SK-N-SH treated with all-trans-retinoic acid at 6 μM for 48 hours (cell line): Measurements from ENCODE around the gene R3HDM1.
A peak's percentile ranks its signal among the peaks of the same experiment; 100 is the strongest.
"Not testable (repeated sequence)": the region's sequence is repeated elsewhere in the genome, so short reads cannot be mapped to it uniquely, and the experiment has no call there.

Source experiments
- ATAC-seq: fragments of 200-7000 bp; cut with Tn5 transposase; 3 replicates; pipeline ENCODE4 v1.9.1; 2020; ENCODE audit warnings: mild to moderate bottlenecking, moderate library complexity
- ARNTL ChIP-seq: fragments of 450-650 bp; formaldehyde crosslinking; IDR thresholded peaks from 2 replicates; pipeline ENCODE4 v1.5.0; 2020; ENCODE audit warnings: low read depth, mild to moderate bottlenecking, moderate library complexity, borderline replicate concordance
- BACH2 ChIP-seq: fragments of 250-450 bp; sonication (Bioruptor Pico); IDR thresholded peaks from 2 replicates; pipeline ENCODE4 v1.9.0; 2021; ENCODE audit warnings: mild to moderate bottlenecking, borderline replicate concordance
- CSDC2 ChIP-seq: fragments of 250-450 bp; sonication (Bioruptor Pico); IDR thresholded peaks from 2 replicates; pipeline ENCODE4 v1.5.0; 2020; ENCODE audit warnings: mild to moderate bottlenecking, moderate library complexity
- ESRRG ChIP-seq: fragments of 250-450 bp; sonication (Bioruptor Pico); IDR thresholded peaks from 2 replicates; pipeline ENCODE4 v1.6.1; 2021; ENCODE audit warnings: mild to moderate bottlenecking
- GLIS3 ChIP-seq: fragments of 250-450 bp; sonication (Bioruptor Pico); IDR thresholded peaks from 2 replicates; pipeline ENCODE4 v1.5.0; 2020; ENCODE audit warnings: mild to moderate bottlenecking, moderate library complexity
- ISL1 ChIP-seq: fragments of 250-450 bp; sonication (Bioruptor Pico); IDR thresholded peaks from 2 replicates; pipeline ENCODE4 v2.1.2; 2022; ENCODE audit warnings: mild to moderate bottlenecking, moderate library complexity
- OSR1 ChIP-seq: fragments of 250-450 bp; sonication (Bioruptor Pico); IDR thresholded peaks from 2 replicates; pipeline ENCODE4 v1.8.0; 2022; ENCODE audit warnings: moderate library complexity, mild to moderate bottlenecking, inconsistent platforms
- PPARA ChIP-seq: fragments of 250-450 bp; sonication (Bioruptor Pico); IDR thresholded peaks from 2 replicates; pipeline ENCODE4 v1.5.0; 2020; ENCODE audit warnings: mild to moderate bottlenecking, borderline replicate concordance
- RARB ChIP-seq: fragments of 250-450 bp; sonication (Bioruptor Pico); IDR thresholded peaks from 2 replicates; pipeline ENCODE4 v1.8.0; 2021; ENCODE audit warnings: mild to moderate bottlenecking, moderate library complexity
- SNAI2 ChIP-seq: fragments of 250-450 bp; sonication (Bioruptor Pico); IDR thresholded peaks from 2 replicates; pipeline ENCODE4 v1.5.0; 2020; ENCODE audit warnings: mild to moderate bottlenecking, moderate library complexity
- TCF4 ChIP-seq: fragments of 250-450 bp; sonication (Bioruptor Pico); IDR thresholded peaks from 2 replicates; pipeline ENCODE4 v1.8.0; 2021; ENCODE audit warnings: mild to moderate bottlenecking, moderate library complexity, borderline replicate concordance
- ZFP3 ChIP-seq: fragments of 250-450 bp; sonication (Bioruptor Pico); IDR thresholded peaks from 2 replicates; pipeline ENCODE4 v1.5.0; 2020; ENCODE audit warnings: mild to moderate bottlenecking, moderate library complexity
- ZFP30 ChIP-seq: fragments of 450-650 bp; formaldehyde crosslinking; IDR thresholded peaks from 2 replicates; pipeline ENCODE4 v1.5.0; 2022; ENCODE audit warnings: mild to moderate bottlenecking, moderate library complexity
- ZNF565 ChIP-seq: fragments of 450-650 bp; formaldehyde crosslinking; conservative IDR thresholded peaks from 2 replicates; pipeline ENCODE4 v1.5.0; 2020; ENCODE audit warnings: low read depth, mild to moderate bottlenecking, moderate library complexity
- ZNF70 ChIP-seq: fragments of 450-650 bp; formaldehyde crosslinking; IDR thresholded peaks from 2 replicates; pipeline ENCODE4 v1.5.0; 2020; ENCODE audit warnings: mild to moderate bottlenecking, moderate library complexity
- ZNF8 ChIP-seq: fragments of 450-650 bp; formaldehyde crosslinking; IDR thresholded peaks from 2 replicates; pipeline ENCODE4 v1.5.0; 2020; ENCODE audit warnings: mild to moderate bottlenecking, moderate library complexity
- TF ChIP-seq, protein P1 (sequence below): fragments of 250-450 bp; sonication (Bioruptor Pico); IDR thresholded peaks from 2 replicates; pipeline ENCODE4 v1.8.0; 2020; ENCODE audit warnings: mild to moderate bottlenecking, moderate library complexity, borderline replicate concordance
- TF ChIP-seq, protein P2 (sequence below): fragments of 250-450 bp; sonication (Bioruptor Pico); IDR thresholded peaks from 2 replicates; pipeline ENCODE4 v1.8.0; 2021; ENCODE audit warnings: low read depth, mild to moderate bottlenecking, moderate library complexity, borderline replicate concordance
- TF ChIP-seq, protein P3 (sequence below): fragments of 250-450 bp; sonication (Bioruptor Pico); IDR thresholded peaks from 2 replicates; pipeline ENCODE4 v1.5.0; 2020; ENCODE audit warnings: mild to moderate bottlenecking, moderate library complexity

The R3HDM1 gene

DNA sequence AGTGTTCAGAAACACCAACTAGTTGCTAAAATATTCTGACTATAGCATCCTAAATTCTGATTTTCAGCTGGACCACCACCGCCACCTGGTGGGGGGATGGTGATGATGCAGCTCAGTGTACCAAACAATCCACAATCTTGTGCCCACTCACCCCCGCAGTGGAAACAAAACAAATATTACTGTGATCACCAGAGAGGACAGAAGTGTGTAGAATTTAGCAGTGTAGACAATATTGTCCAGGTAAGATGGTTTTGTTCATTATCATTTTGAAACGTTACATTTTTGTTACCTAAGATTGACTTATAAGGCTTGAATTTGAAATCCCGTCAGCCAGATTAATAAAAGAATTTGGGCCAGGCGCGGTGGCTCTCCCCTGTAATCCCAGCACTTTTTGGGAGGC is 178.7 kb downstream of the R3HDM1 start:
- TF ChIP-seq ESRRG (CRISPR knock-in tag) (no peak), ZNF8 (CRISPR knock-in tag) (no peak), ZNF70 (no peak), CSDC2 (CRISPR knock-in tag) (no peak)
- ATAC-seq, result peak; percentile 85

DNA sequence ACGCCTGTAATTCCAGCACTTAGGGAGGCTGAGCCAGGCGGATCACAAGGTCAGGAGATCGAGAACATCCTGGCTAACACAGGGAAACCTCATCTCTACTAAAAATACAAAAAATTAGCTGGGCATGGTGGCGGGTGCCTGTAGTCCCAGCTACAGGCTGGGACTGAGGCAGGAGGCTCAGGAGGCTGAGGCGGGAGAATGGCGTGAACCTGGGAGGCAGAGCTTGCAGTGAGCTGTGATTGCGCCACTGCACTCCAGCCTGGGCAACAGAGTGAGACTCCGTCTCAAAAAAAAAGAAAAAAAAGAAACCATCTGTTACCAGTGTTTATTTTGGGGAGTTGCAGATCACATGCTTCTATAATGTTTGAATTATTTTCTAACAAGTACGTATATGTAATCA is 183.8 kb downstream of the R3HDM1 start:
- not testable (repeated sequence) for ATAC-seq

DNA sequence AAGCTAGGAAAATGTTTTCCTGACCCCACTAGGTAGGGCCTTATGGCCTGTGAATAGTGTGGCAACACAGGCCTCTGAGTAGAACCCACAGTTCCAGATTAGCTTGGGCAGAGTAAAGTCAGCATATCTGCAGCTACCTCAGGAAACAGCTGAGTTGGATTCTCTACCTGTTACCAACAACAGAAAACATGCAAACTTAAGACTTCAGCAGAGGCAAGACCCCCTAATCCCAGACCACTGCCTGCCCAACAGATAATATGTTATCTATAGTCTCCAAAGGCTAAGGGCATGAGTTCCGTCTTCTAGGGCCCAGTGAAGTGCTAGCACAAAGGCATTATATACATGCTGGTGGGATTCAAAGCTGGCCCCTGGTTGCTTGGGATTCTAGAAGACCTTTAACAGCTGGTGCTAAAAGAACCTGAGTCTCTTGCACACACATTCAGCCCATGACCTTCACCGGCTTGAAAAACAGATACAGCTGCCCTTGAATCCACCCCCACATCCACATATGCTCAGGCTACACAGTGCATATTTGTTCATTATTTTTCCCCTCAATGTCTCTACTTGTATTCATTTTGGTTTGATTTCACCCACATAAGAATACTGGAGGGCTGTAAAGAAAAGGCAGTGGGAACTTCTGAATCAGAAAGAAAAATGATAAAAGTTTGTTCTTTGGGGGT is 196.9 kb downstream of the R3HDM1 start:
- TF ChIP-seq ARNTL (CRISPR knock-in tag), result no peak
- no peak for TF ChIP-seq GLIS3
- TF ChIP-seq OSR1 (CRISPR knock-in tag), result no peak
- no peak for TF ChIP-seq ZFP3 (CRISPR knock-in tag)
- TF ChIP-seq, protein P1, sequence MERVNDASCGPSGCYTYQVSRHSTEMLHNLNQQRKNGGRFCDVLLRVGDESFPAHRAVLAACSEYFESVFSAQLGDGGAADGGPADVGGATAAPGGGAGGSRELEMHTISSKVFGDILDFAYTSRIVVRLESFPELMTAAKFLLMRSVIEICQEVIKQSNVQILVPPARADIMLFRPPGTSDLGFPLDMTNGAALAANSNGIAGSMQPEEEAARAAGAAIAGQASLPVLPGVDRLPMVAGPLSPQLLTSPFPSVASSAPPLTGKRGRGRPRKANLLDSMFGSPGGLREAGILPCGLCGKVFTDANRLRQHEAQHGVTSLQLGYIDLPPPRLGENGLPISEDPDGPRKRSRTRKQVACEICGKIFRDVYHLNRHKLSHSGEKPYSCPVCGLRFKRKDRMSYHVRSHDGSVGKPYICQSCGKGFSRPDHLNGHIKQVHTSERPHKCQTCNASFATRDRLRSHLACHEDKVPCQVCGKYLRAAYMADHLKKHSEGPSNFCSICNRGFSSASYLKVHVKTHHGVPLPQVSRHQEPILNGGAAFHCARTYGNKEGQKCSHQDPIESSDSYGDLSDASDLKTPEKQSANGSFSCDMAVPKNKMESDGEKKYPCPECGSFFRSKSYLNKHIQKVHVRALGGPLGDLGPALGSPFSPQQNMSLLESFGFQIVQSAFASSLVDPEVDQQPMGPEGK (CRISPR knock-in tag), result no peak
- TF ChIP-seq RARB, result no peak
- TF ChIP-seq SNAI2 (CRISPR knock-in tag), result no peak
- TF ChIP-seq, protein P2, sequence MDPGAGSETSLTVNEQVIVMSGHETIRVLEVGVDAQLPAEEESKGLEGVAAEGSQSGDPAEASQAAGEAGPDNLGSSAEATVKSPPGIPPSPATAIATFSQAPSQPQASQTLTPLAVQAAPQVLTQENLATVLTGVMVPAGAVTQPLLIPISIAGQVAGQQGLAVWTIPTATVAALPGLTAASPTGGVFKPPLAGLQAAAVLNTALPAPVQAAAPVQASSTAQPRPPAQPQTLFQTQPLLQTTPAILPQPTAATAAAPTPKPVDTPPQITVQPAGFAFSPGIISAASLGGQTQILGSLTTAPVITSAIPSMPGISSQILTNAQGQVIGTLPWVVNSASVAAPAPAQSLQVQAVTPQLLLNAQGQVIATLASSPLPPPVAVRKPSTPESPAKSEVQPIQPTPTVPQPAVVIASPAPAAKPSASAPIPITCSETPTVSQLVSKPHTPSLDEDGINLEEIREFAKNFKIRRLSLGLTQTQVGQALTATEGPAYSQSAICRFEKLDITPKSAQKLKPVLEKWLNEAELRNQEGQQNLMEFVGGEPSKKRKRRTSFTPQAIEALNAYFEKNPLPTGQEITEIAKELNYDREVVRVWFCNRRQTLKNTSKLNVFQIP (CRISPR knock-in tag), result no peak
- TF ChIP-seq ISL1, result no peak
- no peak for ATAC-seq

DNA sequence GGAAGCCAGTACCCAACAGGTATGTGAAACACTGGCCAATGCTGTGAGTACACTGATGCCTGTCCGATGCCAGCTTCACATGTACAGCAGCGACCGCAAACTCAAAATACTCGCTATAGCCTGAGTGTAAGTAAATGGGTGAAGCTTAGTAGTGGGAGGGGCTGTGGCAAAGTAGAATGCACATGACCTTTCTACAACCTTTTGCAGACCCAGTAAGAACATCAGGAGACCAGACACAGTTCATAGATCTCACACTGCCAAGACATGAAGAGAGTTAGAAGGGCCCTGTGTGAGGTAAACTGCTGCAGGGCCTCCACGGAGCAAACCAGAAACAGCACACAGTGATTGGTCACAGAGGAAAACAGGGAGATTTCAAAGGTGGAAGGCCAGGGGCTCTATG is 201.3 kb downstream of the R3HDM1 start:
- no peak for ATAC-seq
- TF ChIP-seq ZNF565 (CRISPR knock-in tag) (no peak), SNAI2 (CRISPR knock-in tag) (no peak), ZNF70 (no peak), OSR1 (CRISPR knock-in tag) (no peak)
- TF ChIP-seq, protein P3, sequence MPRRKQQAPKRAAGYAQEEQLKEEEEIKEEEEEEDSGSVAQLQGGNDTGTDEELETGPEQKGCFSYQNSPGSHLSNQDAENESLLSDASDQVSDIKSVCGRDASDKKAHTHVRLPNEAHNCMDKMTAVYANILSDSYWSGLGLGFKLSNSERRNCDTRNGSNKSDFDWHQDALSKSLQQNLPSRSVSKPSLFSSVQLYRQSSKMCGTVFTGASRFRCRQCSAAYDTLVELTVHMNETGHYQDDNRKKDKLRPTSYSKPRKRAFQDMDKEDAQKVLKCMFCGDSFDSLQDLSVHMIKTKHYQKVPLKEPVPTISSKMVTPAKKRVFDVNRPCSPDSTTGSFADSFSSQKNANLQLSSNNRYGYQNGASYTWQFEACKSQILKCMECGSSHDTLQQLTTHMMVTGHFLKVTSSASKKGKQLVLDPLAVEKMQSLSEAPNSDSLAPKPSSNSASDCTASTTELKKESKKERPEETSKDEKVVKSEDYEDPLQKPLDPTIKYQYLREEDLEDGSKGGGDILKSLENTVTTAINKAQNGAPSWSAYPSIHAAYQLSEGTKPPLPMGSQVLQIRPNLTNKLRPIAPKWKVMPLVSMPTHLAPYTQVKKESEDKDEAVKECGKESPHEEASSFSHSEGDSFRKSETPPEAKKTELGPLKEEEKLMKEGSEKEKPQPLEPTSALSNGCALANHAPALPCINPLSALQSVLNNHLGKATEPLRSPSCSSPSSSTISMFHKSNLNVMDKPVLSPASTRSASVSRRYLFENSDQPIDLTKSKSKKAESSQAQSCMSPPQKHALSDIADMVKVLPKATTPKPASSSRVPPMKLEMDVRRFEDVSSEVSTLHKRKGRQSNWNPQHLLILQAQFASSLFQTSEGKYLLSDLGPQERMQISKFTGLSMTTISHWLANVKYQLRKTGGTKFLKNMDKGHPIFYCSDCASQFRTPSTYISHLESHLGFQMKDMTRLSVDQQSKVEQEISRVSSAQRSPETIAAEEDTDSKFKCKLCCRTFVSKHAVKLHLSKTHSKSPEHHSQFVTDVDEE, result no peak

DNA sequence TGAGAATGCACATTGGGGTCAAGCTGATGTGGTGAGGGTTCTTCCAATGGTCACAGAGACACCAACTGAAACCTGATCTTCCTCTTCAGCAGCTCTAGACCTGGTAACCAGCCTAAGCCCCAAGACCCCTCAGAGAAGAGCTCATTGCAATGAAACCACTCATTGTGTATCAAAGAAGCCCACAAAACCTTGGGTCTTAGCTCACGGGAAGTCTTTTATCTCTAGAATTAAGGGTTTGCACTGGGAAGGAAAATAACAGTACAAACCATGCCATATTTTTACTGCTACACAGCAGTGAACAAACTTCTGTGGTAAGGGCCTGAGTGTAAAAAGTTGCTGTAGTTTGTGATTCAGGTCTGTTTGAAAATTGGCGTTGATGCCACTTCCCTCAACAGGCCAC is 201.8 kb downstream of the R3HDM1 start:
- no peak for ATAC-seq
- TF ChIP-seq RARB (no peak), ZFP30 (no peak)
- TF ChIP-seq, all 23 proteins: peak for 0

DNA sequence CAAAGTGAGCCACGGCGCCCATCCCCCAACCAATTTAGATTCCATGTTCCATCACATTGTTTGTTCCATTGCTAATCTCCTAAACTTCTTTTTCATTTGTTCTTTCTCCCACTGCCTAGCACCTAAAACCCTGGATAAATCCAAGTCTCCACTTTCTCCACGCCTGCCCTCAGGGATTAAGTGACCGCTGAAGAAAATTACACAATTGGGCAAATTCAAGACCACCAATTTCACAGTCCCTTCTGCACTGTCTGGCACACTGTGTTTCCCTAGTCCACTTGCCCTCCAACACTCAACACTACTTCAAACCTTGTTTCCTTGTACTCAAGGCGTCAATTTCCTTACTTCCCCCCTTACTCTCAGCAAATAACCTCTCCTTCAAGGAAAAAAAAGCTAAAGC is 205.3 kb downstream of the R3HDM1 start:
- no peak for TF ChIP-seq PPARA (CRISPR knock-in tag)
- no peak for TF ChIP-seq TCF4
- TF ChIP-seq ESRRG (CRISPR knock-in tag), result no peak

DNA sequence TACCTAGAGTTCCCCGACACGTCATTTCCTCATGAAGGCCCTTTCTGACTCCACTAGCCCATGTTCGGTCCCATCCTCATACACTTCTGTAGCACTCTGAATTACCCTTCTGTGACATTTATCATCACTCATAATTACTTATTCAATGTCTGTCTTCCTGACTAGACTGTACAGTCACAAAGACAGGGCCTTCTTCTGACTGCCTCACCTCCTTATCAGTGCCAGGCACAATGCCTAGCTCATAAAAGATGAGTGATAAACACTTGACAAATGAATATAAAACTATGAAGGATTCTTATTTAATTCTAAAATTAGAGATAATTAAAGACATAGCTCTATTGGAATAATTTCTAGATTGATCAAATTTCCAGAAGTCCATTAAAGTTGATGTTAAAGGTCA is 208.9 kb downstream of the R3HDM1 start:
- no peak for ATAC-seq
- TF ChIP-seq, protein P1 (CRISPR knock-in tag), result no peak
- TF ChIP-seq, protein P3, result no peak
- TF ChIP-seq BACH2 (CRISPR knock-in tag), result no peak
- no peak for TF ChIP-seq ZFP3 (CRISPR knock-in tag)

More for the DNA sequence above, 205.3 kb downstream of the R3HDM1 start:
- no peak for ATAC-seq
